ENCODE measurements around the gene FHIP1B. TPM values are rescaled to one million over a fixed set of nuclear protein-coding genes. Genes with fewer than 3 reads are reported as not detected.
"Not testable (repeated sequence)": the region's sequence is repeated elsewhere in the genome, so short reads cannot be mapped to it uniquely, and the experiment has no call there.

Gene FHIP1B
- 10 to 100 TPM; 48.7 to 50.8 TPM for total RNA-seq
- 10 to 100 TPM; 12.0 to 16.7 TPM for polyA plus RNA-seq

DNA sequence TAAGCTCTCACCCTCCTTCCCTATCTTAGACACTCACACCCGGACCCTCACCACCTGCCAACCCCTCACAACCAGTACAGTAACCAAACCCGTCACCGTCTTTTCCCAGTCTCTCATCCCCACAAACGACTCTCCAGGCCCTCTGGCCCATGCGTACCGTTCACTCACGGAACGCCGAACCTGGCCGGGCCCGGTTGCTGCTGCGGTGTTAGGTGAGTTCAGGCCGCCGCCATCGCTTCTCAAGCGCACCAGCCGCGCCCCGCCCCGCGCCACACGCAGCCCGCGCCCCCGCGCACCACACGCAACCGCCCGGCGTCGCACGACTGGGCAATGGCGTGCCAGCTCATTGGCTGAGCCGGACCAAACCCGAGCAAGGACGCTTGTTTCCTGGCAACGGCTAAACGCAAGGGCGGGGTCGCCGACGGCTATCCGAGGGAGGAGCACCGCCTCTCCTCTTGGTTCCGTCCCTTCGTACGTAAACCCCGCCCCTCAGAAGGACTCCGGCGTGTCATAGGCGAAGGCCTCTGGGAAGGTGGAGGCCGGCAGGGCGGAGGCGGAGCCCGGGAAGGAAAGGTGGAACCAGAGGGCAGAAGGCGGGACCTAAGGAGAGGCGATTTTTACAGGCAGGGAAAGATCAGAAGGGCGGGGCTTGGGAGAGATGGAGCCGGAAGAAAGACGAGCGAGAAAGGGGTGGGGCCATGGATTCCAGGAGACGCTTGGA is at the start of gene FHIP1B:
TSS of gene FHIP1B (minus strand) at position 250 of the 721 bp plus-strand sequence. CDS start 10,120 bp downstream, outside the sequence.
- DNase-seq: peak; percentile 99 to 100 (median 100)
- peak within 1 kb of the TSS; percentile 80 to 86 for H3K4me3 ChIP-seq (ENCODE audit: low read length in 2 of 2)
- no peaks in the 10 kb centered on the region for H3K27me3 ChIP-seq (ENCODE audit: insufficient read depth, low read length)
- peaks cover 27 to 51% (median 42%) of the 10 kb centered on the region in 4 donors for H3K4me1 Mint-ChIP-seq
- no peaks in the 10 kb centered on the region for H3K36me3 ChIP-seq (ENCODE audit: insufficient read depth, low read length)
- intact Hi-C loops (cut with micrococcal nuclease): loop anchor here (1.0 to 10.0 kb wide), 10 partner anchors 24 to 1750 kb away; partner anchors contain the start of genes ARFIP2, CCKBR, EIF3F and MRPL17
- ChIA-PET POLR2A (ENCODE audit: partially characterized antibody) (interaction anchor here (1.0 to 1.9 kb wide), 8 partner anchors 26 to 449 kb away, joined by 3 to 14 read pairs (median 4); partner anchors contain the start of genes APBB1, ARFIP2, CCKBR and MRPL17), CTCF (ENCODE audit: partially characterized antibody) (interaction anchor here (1.0 to 2.1 kb wide), 3 partner anchors 9 to 17 kb away, joined by 3 to 10 read pairs (median 4); no protein-coding TSS in a partner anchor)
- peak within 1 kb of the TSS; percentile 96 to 100 (median 98) for H3K4me3 Mint-ChIP-seq
- H3K9me3 ChIP-seq (ENCODE audit: control insufficient read depth in 1 of 2, low read length in 2 of 2): no peaks in the 10 kb centered on the region
- H3K27me3 Mint-ChIP-seq: peaks cover 0 to 2% of the 10 kb centered on the region in 2 donors
- no peaks in the 10 kb centered on the region for H3K9me3 Mint-ChIP-seq
- peak within 1 kb of the TSS; percentile 75 for H3K27ac ChIP-seq (ENCODE audit: low read depth, low read length)
- H3K4me1 ChIP-seq (ENCODE audit: insufficient read depth, low read length): peaks cover 32% of the 10 kb centered on the region
- peaks cover 0 to 6% of the 10 kb centered on the region in 2 donors for H3K36me3 Mint-ChIP-seq
- peak within 1 kb of the TSS; percentile 87 to 100 (median 99) for H3K27ac Mint-ChIP-seq

DNA sequence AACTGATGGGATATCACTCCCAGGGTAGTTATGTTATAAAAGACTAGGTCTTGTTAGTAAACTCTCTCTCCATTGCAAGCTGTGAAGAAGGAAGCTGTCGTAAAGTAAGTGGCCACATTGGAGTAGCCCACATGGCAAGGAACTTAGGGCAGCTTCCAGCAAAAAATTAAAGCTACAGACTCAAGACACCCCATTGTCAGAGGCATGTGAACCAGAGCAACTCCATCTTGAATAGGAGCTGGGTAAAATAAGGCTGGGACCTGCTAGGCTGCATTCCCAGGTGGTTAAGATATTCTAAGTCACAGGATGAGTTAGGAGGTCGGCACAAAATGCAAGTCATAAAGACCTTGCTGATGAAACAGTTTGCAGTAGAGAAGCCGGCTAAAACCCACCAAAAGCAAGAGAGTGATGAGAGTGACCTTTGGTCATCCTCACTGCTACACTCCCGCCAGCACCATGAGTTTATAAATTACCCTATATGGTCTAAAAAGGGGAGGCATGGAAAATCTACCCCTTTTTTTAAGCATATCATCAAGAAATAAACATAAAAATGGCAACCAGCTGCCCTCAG is 49.1 kb upstream of the FHIP1B start:
- POLR2A ChIA-PET (ENCODE audit: partially characterized antibody): no interaction called here
- Histone ChIP-seq H3K36me3 (ENCODE audit: insufficient read depth, low read length) (no peaks in the 10 kb centered on the region), H3K27me3 (ENCODE audit: insufficient read depth, low read length) (peaks cover 4% of the 10 kb centered on the region), H3K4me1 (ENCODE audit: insufficient read depth, low read length) (no peaks in the 10 kb centered on the region), H3K4me3 (ENCODE audit: low read length in 2 of 2) (no peak overlapping the region), H3K27ac (ENCODE audit: low read depth, low read length) (no peak overlapping the region), H3K9me3 (ENCODE audit: control insufficient read depth in 1 of 2, low read length in 2 of 2) (no peaks in the 10 kb centered on the region)
- no peak overlapping the region for H3K27ac Mint-ChIP-seq
- no peaks in the 10 kb centered on the region for H3K36me3 Mint-ChIP-seq
- peaks cover 0 to 3% (median 0%) of the 10 kb centered on the region in 8 donors for H3K9me3 Mint-ChIP-seq
- no peak for DNase-seq
- intact Hi-C loops (cut with micrococcal nuclease): no loop called here
- CTCF ChIA-PET (ENCODE audit: partially characterized antibody): no interaction called here
- no peak overlapping the region for H3K4me3 Mint-ChIP-seq
- H3K4me1 Mint-ChIP-seq: no peaks in the 10 kb centered on the region
- H3K27me3 Mint-ChIP-seq: peaks cover 19 to 47% of the 10 kb centered on the region in 2 donors

DNA sequence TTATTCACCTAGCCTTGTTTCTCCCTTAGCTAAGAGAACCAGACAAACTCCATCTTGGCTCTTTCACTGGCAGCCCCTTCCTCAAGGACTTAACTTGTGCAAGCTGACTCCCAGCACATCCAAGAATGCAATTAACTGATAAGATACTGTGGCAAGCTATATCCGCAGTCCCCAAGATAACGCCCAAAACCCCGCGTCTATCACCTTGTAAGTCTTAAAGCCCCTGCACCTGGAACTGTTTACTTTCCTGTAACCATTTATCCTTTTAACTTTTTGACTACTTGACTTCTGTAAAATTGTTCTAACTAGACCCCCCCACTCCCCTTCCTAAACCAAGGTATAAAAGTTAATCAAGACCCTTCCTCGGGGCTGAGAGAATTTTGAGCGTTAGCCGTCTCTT is 46.4 kb upstream of the FHIP1B start:
- H3K4me3 Mint-ChIP-seq; CTCF ChIA-PET (ENCODE audit: partially characterized antibody); H3K4me3 ChIP-seq (ENCODE audit: low read length in 2 of 2); H3K27me3 ChIP-seq (ENCODE audit: insufficient read depth, low read length); H3K4me1 Mint-ChIP-seq; H3K9me3 ChIP-seq (ENCODE audit: control insufficient read depth in 1 of 2, low read length in 2 of 2); H3K36me3 ChIP-seq (ENCODE audit: insufficient read depth, low read length); POLR2A ChIA-PET (ENCODE audit: partially characterized antibody); H3K27ac ChIP-seq (ENCODE audit: low read depth, low read length); H3K27ac Mint-ChIP-seq; intact Hi-C loops (cut with micrococcal nuclease); H3K4me1 ChIP-seq (ENCODE audit: insufficient read depth, low read length); DNase-seq; H3K36me3 Mint-ChIP-seq: not testable (repeated sequence)
- H3K9me3 Mint-ChIP-seq: peaks cover 0 to 10% (median 3%) of the 10 kb centered on the region in 8 donors
- H3K27me3 Mint-ChIP-seq: peaks cover 33 to 51% of the 10 kb centered on the region in 2 donors

DNA sequence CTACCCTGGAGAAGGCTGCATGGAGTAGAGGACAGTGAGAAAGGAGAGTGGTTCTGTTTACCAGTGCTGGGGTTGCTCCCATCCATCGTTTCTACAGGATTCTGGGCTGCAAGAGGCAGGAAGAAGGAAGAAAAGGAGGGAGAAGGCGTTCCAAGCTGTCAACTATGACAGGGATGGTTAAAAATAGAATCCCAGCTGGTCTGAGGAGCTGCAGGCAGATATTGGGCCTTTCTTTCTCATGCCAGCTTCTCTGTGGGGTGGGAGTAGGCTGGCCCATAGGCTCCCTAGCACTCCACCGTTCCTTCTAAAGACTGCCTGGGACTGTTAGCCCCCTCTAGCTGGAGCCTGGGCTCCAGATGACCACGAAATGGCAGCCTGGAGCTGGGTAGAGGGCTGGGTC is 38.8 kb upstream of the FHIP1B start:
- no peak for DNase-seq
- intact Hi-C loops (cut with micrococcal nuclease): no loop called here
- ChIA-PET CTCF (ENCODE audit: partially characterized antibody) (interaction anchor here (1.5 kb wide), 1 partner anchor 22 kb away, joined by 6 read pairs; no protein-coding TSS in a partner anchor), POLR2A (ENCODE audit: partially characterized antibody) (no interaction called here)
- Mint-ChIP-seq H3K4me3 (no peak overlapping the region), H3K27me3 (peaks cover 44 to 46% of the 10 kb centered on the region in 2 donors), H3K4me1 (no peaks in the 10 kb centered on the region), H3K27ac (no peak overlapping the region), H3K36me3 (no peaks in the 10 kb centered on the region), H3K9me3 (peaks cover 0 to 10% (median 3%) of the 10 kb centered on the region in 8 donors)
- Histone ChIP-seq H3K4me3 (ENCODE audit: low read length in 2 of 2) (no peak overlapping the region), H3K9me3 (ENCODE audit: control insufficient read depth in 1 of 2, low read length in 2 of 2) (no peaks in the 10 kb centered on the region), H3K4me1 (ENCODE audit: insufficient read depth, low read length) (no peaks in the 10 kb centered on the region), H3K36me3 (ENCODE audit: insufficient read depth, low read length) (no peaks in the 10 kb centered on the region), H3K27me3 (ENCODE audit: insufficient read depth, low read length) (no peaks in the 10 kb centered on the region), H3K27ac (ENCODE audit: low read depth, low read length) (no peak overlapping the region)

GRCh38 chr11:6271598-6271997 is 37.2 kb upstream of the FHIP1B start:
- Mint-ChIP-seq H3K27ac (no peak overlapping the region), H3K27me3 (peaks cover 33 to 35% of the 10 kb centered on the region in 2 donors), H3K9me3 (peaks cover 0 to 8% (median 2%) of the 10 kb centered on the region in 8 donors), H3K36me3 (no peaks in the 10 kb centered on the region), H3K4me1 (no peaks in the 10 kb centered on the region), H3K4me3 (no peak overlapping the region)
- Histone ChIP-seq H3K27ac (ENCODE audit: low read depth, low read length) (no peak overlapping the region), H3K36me3 (ENCODE audit: insufficient read depth, low read length) (no peaks in the 10 kb centered on the region), H3K4me1 (ENCODE audit: insufficient read depth, low read length) (no peaks in the 10 kb centered on the region), H3K4me3 (ENCODE audit: low read length in 2 of 2) (no peak overlapping the region), H3K27me3 (ENCODE audit: insufficient read depth, low read length) (no peaks in the 10 kb centered on the region), H3K9me3 (ENCODE audit: control insufficient read depth in 1 of 2, low read length in 2 of 2) (no peaks in the 10 kb centered on the region)
- DNase-seq: no peak
- ChIA-PET POLR2A (ENCODE audit: partially characterized antibody) (no interaction called here), CTCF (ENCODE audit: partially characterized antibody) (no interaction called here)
- intact Hi-C loops (cut with micrococcal nuclease): no loop called here

- Histone ChIP-seq H3K4me1 (ENCODE audit: insufficient read depth, low read length) (no peaks in the 10 kb centered on the region), H3K27me3 (ENCODE audit: insufficient read depth, low read length) (no peaks in the 10 kb centered on the region), H3K9me3 (ENCODE audit: control insufficient read depth in 1 of 2, low read length in 2 of 2) (no peaks in the 10 kb centered on the region), H3K36me3 (ENCODE audit: insufficient read depth, low read length) (no peaks in the 10 kb centered on the region), H3K4me3 (ENCODE audit: low read length in 2 of 2) (no peak overlapping the region), H3K27ac (ENCODE audit: low read depth, low read length) (no peak overlapping the region)
- Mint-ChIP-seq H3K4me1 (no peaks in the 10 kb centered on the region), H3K27me3 (peaks cover 30% of the 10 kb centered on the region in 2 donors), H3K27ac (no peak overlapping the region), H3K9me3 (peaks cover 0 to 5% (median 0%) of the 10 kb centered on the region in 8 donors), H3K4me3 (peak overlapping the region in 3 of 8 donors; percentile 4 to 66 (median 34)), H3K36me3 (no peaks in the 10 kb centered on the region)
- DNase-seq: no peak
- intact Hi-C loops (cut with micrococcal nuclease): no loop called here
- CTCF ChIA-PET (ENCODE audit: partially characterized antibody): no interaction called here
- POLR2A ChIA-PET (ENCODE audit: partially characterized antibody): no interaction called here
Measured at GRCh38 chr11:6270584-6271246, 36.3 kb upstream of the FHIP1B start.

GRCh38 chr11:6269994-6270393 is 35.6 kb upstream of the FHIP1B start:
- intact Hi-C loops (cut with micrococcal nuclease): no loop called here
- H3K4me3 Mint-ChIP-seq: no peak overlapping the region
- peaks cover 25 to 26% of the 10 kb centered on the region in 2 donors for H3K27me3 Mint-ChIP-seq
- Histone ChIP-seq H3K9me3 (ENCODE audit: control insufficient read depth in 1 of 2, low read length in 2 of 2) (no peaks in the 10 kb centered on the region), H3K36me3 (ENCODE audit: insufficient read depth, low read length) (no peaks in the 10 kb centered on the region), H3K27me3 (ENCODE audit: insufficient read depth, low read length) (no peaks in the 10 kb centered on the region), H3K27ac (ENCODE audit: low read depth, low read length) (no peak overlapping the region), H3K4me3 (ENCODE audit: low read length in 2 of 2) (no peak overlapping the region), H3K4me1 (ENCODE audit: insufficient read depth, low read length) (no peaks in the 10 kb centered on the region)
- no peak for DNase-seq
- ChIA-PET POLR2A (ENCODE audit: partially characterized antibody) (no interaction called here), CTCF (ENCODE audit: partially characterized antibody) (no interaction called here)
- H3K36me3 Mint-ChIP-seq: no peaks in the 10 kb centered on the region
- no peak overlapping the region for H3K27ac Mint-ChIP-seq
- H3K9me3 Mint-ChIP-seq: peaks cover 0 to 5% (median 0%) of the 10 kb centered on the region in 8 donors
- no peaks in the 10 kb centered on the region for H3K4me1 Mint-ChIP-seq

Measured in CD4-positive, alpha-beta memory T cell (primary cell).